Panc1 (cell line): ENCODE measurements around the gene SSPN. TPM values are rescaled to one million over a fixed set of nuclear protein-coding genes. Genes with fewer than 3 reads are reported as not detected.

ENCODE experiments used
- ATAC-seq: fragments of 200-7000 bp; cut with Tn5 transposase; 2 replicates; pipeline ENCODE4 v1.9.1; 2020; ENCODE audit warnings: mild to moderate bottlenecking, moderate library complexity
- BruUV-seq: library from RNA; stranded (reverse); fragments of 400-500 nt; replicated peaks from 2 replicates; lab custom pipeline; 2021; lab: Mats Ljungman, UMichigan
- CTCF ChIA-PET: fragments of 300-600 bp; sonication (Branson Sonifier 250); formaldehyde crosslinking; loops from one replicate; lab custom pipeline; 2022; ENCODE audit warnings: antibody characterized with exemption; lab: Charles Lee
- POLR2A ChIA-PET: fragments of 300-600 bp; sonication (Branson Sonifier 250); formaldehyde crosslinking; loops from one replicate; lab custom pipeline; 2022; ENCODE audit warnings: antibody characterized with exemption; lab: Charles Lee
- DNase-seq: peaks from one replicate; pipeline ENCODE4 v3.0.0-alpha.2; 2010; ENCODE audit warnings: low read depth, low spot score
- H3K27ac ChIP-seq: 2 replicates; pipeline ENCODE4 v1.5.1; 2011; ENCODE audit warnings: mild to moderate bottlenecking, low read length, inconsistent platforms
- H3K27me3 ChIP-seq: fragments of 200-500 bp; sonication (Bioruptor generic); 2 replicates; pipeline ENCODE4 v1.6.0; 2014; ENCODE audit warnings: low read length, inconsistent platforms; ENCODE audit not compliant: control insufficient read depth, insufficient read depth
- H3K36me3 ChIP-seq: fragments of 200-500 bp; sonication (Bioruptor generic); 2 replicates; pipeline ENCODE4 v1.5.1; 2014; ENCODE audit warnings: inconsistent platforms, mild to moderate bottlenecking, low read length, moderate library complexity; ENCODE audit not compliant: control insufficient read depth, insufficient read depth
- H3K4me1 ChIP-seq: 2 replicates; pipeline ENCODE4 v1.5.1; 2011; ENCODE audit warnings: inconsistent platforms, mild to moderate bottlenecking, low read length, moderate library complexity; ENCODE audit not compliant: control insufficient read depth, insufficient read depth
- H3K4me3 ChIP-seq, 2 experiments: 2 replicates each; pipeline ENCODE4 v1.5.1; 2011 to 2012; ENCODE audit warnings: low read depth in 2 of 2, low read length in 2 of 2, mild to moderate bottlenecking in 2 of 2, inconsistent platforms in 1 of 2, moderate library complexity in 1 of 2
- H3K9me3 ChIP-seq: fragments of 200-500 bp; sonication (Bioruptor generic); 2 replicates; pipeline ENCODE4 v1.5.1; 2014; ENCODE audit warnings: low read depth, mild to moderate bottlenecking, inconsistent platforms, low read length, moderate library complexity; ENCODE audit not compliant: control insufficient read depth, insufficient read depth
- POLR2AphosphoS5 ChIP-seq: IDR thresholded peaks from 2 replicates; pipeline ENCODE4 v1.6.1; 2012; ENCODE audit warnings: mild to moderate bottlenecking, low read depth, low read length, moderate library complexity
- SIN3A ChIP-seq: IDR thresholded peaks from 2 replicates; pipeline ENCODE4 v1.6.1; 2012; ENCODE audit warnings: low read depth, mild to moderate bottlenecking, low read length, moderate library complexity, borderline replicate concordance; ENCODE audit not compliant: insufficient read depth
- TCF7L2 ChIP-seq: IDR thresholded peaks from 2 replicates; pipeline ENCODE4 v1.6.1; 2011; ENCODE audit warnings: mild to moderate bottlenecking, low read depth, low read length, inconsistent platforms
- in situ Hi-C: cut with HindIII; loops from 2 replicates; pipeline ENCODE4 v1.10.0; 2016; ENCODE audit warnings: low sequenced_read_pairs, low pct_unique_long_range_greater_than_20kb
- intact Hi-C: fragments of 100-400 bp; cut with micrococcal nuclease; formaldehyde crosslinking; loops from one replicate; pipeline ENCODE4 v1.10.0; 2022; ENCODE audit not compliant: unreplicated experiment
- total RNA-seq: library from RNA; stranded (reverse); gene quantifications from one replicate; pipeline ENCODE4 v1.2.1, GENCODE V29; 2021; ENCODE audit not compliant: unreplicated experiment
- TF ChIP-seq, protein P1 (sequence below): fragments of 450-650 bp; IDR thresholded peaks from 2 replicates; pipeline ENCODE4 v1.5.1; 2017; ENCODE audit warnings: mild to moderate bottlenecking
- TF ChIP-seq, protein P2 (sequence below), 2 experiments: IDR thresholded peaks; 2 replicates each; pipeline ENCODE4 v1.6.1; 2011 to 2012; ENCODE audit warnings: low read depth in 2 of 2, control low read depth in 1 of 2, low read length in 1 of 2, mild to moderate bottlenecking in 1 of 2, moderate library complexity in 1 of 2; ENCODE audit not compliant: insufficient read depth in 1 of 2

Gene SSPN
- total RNA-seq, 1 experiment from 2014 or later, result 23.4 TPM

- Histone ChIP-seq H3K27me3 (no peaks in the 10 kb centered on the region), H3K4me1 (peaks cover 22% of the 10 kb centered on the region), H3K9me3 (no peaks in the 10 kb centered on the region), H3K27ac (peak overlapping the region; percentile 58), H3K4me3 (no peak overlapping the region), H3K36me3 (no peaks in the 10 kb centered on the region)
- POLR2A ChIA-PET, result interaction anchor here (0.5 kb wide), 1 partner anchor 34 kb away, joined by 3 read pairs; no protein-coding TSS in a partner anchor
- TF ChIP-seq, protein P1, sequence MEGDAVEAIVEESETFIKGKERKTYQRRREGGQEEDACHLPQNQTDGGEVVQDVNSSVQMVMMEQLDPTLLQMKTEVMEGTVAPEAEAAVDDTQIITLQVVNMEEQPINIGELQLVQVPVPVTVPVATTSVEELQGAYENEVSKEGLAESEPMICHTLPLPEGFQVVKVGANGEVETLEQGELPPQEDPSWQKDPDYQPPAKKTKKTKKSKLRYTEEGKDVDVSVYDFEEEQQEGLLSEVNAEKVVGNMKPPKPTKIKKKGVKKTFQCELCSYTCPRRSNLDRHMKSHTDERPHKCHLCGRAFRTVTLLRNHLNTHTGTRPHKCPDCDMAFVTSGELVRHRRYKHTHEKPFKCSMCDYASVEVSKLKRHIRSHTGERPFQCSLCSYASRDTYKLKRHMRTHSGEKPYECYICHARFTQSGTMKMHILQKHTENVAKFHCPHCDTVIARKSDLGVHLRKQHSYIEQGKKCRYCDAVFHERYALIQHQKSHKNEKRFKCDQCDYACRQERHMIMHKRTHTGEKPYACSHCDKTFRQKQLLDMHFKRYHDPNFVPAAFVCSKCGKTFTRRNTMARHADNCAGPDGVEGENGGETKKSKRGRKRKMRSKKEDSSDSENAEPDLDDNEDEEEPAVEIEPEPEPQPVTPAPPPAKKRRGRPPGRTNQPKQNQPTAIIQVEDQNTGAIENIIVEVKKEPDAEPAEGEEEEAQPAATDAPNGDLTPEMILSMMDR, result no peak
- TF ChIP-seq SIN3A (no peak), TCF7L2 (no peak), POLR2AphosphoS5 (no peak)
- TF ChIP-seq, protein P2, sequence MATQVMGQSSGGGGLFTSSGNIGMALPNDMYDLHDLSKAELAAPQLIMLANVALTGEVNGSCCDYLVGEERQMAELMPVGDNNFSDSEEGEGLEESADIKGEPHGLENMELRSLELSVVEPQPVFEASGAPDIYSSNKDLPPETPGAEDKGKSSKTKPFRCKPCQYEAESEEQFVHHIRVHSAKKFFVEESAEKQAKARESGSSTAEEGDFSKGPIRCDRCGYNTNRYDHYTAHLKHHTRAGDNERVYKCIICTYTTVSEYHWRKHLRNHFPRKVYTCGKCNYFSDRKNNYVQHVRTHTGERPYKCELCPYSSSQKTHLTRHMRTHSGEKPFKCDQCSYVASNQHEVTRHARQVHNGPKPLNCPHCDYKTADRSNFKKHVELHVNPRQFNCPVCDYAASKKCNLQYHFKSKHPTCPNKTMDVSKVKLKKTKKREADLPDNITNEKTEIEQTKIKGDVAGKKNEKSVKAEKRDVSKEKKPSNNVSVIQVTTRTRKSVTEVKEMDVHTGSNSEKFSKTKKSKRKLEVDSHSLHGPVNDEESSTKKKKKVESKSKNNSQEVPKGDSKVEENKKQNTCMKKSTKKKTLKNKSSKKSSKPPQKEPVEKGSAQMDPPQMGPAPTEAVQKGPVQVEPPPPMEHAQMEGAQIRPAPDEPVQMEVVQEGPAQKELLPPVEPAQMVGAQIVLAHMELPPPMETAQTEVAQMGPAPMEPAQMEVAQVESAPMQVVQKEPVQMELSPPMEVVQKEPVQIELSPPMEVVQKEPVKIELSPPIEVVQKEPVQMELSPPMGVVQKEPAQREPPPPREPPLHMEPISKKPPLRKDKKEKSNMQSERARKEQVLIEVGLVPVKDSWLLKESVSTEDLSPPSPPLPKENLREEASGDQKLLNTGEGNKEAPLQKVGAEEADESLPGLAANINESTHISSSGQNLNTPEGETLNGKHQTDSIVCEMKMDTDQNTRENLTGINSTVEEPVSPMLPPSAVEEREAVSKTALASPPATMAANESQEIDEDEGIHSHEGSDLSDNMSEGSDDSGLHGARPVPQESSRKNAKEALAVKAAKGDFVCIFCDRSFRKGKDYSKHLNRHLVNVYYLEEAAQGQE (IDR thresholded peaks at IDR 0.05; ENCODE audit: insufficient read depth in 1 of 2, low read depth in 2 of 2, low read length in 1 of 2), result no peak
- BruUV-seq, result no TSS peak
- intact Hi-C loops, result no loop called here
- DNase-seq (no peak), ATAC-seq (peak; percentile 12; the same call in 1 of the 2 replicates)
- in situ Hi-C loops, result no loop called here
- CTCF ChIA-PET, result interaction anchor here (1.9 kb wide), 1 partner anchor 10 kb away, joined by 4 read pairs; no protein-coding TSS in a partner anchor
Measured at GRCh38 chr12:26152507-26153102, 42.8 kb upstream of the SSPN start.

DNA sequence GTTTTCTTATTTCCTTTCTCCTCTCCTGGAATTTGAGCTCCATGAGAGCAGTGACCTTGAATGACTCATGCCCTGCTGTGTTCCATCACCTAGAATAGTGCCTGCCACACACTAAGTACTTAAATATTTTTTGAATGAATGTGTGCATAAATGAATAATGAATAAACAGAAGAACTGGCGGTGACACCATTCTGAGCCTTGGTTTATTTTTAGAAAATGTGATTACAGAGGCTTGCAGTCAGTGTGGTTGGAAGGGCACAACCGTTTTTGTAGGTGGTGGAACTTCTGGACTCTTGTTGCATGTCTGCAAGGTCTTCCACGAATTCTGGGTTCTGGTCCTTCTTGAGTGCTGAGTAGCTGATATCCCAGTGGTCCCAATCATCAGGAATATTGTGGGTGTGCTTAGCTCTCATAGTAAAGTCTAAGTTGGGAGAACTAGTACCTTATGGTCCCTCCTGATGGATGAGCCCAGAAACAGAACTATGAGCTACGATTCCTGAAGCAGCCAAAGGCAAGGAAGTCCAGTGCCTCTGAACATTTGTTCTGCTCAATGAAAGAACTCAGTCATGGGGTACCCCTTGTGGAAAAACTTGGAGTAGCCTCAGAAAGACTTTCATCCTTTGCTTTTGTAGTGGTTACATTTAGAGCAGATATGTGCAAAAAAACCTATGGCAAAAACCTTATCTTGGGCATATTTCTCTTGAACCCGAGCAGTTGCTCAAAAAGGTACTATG is 41.8 kb upstream of the SSPN start:
- BruUV-seq, result no TSS peak
- POLR2A ChIA-PET, result interaction anchor here (0.5 to 0.6 kb wide), 3 partner anchors 27 to 35 kb away, joined by 3 read pairs; partner anchors contain the start of gene BHLHE41
- H3K9me3 ChIP-seq, result no peaks in the 10 kb centered on the region
- ATAC-seq, result peak; percentile 94
- DNase-seq, result peak; percentile 100
- peak overlapping the region; percentile 58 for H3K27ac ChIP-seq
- H3K27me3 ChIP-seq, result no peaks in the 10 kb centered on the region
- in situ Hi-C loops, result no loop called here
- intact Hi-C loops, result no loop called here
- no peaks in the 10 kb centered on the region for H3K36me3 ChIP-seq
- CTCF ChIA-PET, result interaction anchor here (1.9 kb wide), 1 partner anchor 11 kb away, joined by 4 read pairs; no protein-coding TSS in a partner anchor
- no peak overlapping the region for H3K4me3 ChIP-seq
- peak; percentile 61; the same call in 1 of the 2 replicates for TF ChIP-seq POLR2AphosphoS5
- TF ChIP-seq SIN3A, result no peak
- TF ChIP-seq, protein P1, result peak; percentile 23
- peaks cover 22% of the 10 kb centered on the region for H3K4me1 ChIP-seq
